IMR-90 (cell line): ENCODE data around the gene FAM163A. TPM values are rescaled to one million over a fixed set of nuclear protein-coding genes. Genes with fewer than 3 reads are reported as not detected.

ENCODE experiments used
- ATAC-seq: fragments of 200-7000 bp; cut with Tn5 transposase; 2 replicates; pipeline ENCODE4 v1.9.1; 2020; ENCODE audit warnings: low read depth, mild to moderate bottlenecking, moderate library complexity
- BruUV-seq: library from RNA; stranded (reverse); fragments of 400-500 nt; replicated peaks from 2 replicates; lab custom pipeline; 2021; lab: Mats Ljungman, UMichigan
- CTCF ChIA-PET: fragments of 300-600 bp; formaldehyde crosslinking; extraction: SDS; loops from one replicate; lab custom pipeline; 2021; ENCODE audit warnings: antibody characterized with exemption; lab: Yijun Ruan, JAX
- POLR2A ChIA-PET: fragments of 300-600 bp; sonication (Branson Sonifier 250); formaldehyde crosslinking; loops from one replicate; lab custom pipeline; 2022; ENCODE audit warnings: antibody characterized with exemption; ENCODE audit not compliant: unreplicated experiment; lab: Charles Lee
- DNase-seq: peaks from one replicate; pipeline ENCODE4 v3.0.0; 2013
- H2AFZ ChIP-seq: replicated peaks from 2 replicates; pipeline ENCODE3; 2013; ENCODE audit warnings: low read length, mild to moderate bottlenecking; ENCODE audit not compliant: poor library complexity
- H2AK5ac ChIP-seq: 2 replicates; pipeline ENCODE4 v1.6.1; 2013; ENCODE audit warnings: low read depth, low read length, inconsistent platforms
- H2AK9ac ChIP-seq: replicated peaks from 2 replicates; pipeline ENCODE3; 2013; ENCODE audit warnings: mild to moderate bottlenecking, low read depth, low read length, moderate library complexity; ENCODE audit not compliant: poor library complexity
- H2BK120ac ChIP-seq: 2 replicates; pipeline ENCODE4 v1.6.1; 2013; ENCODE audit warnings: low read depth, low read length, inconsistent platforms
- H2BK15ac ChIP-seq: 3 replicates; pipeline ENCODE4 v1.6.1; 2013; ENCODE audit warnings: low read depth, low read length, inconsistent platforms
- H2BK20ac ChIP-seq: 2 replicates; pipeline ENCODE4 v1.6.1; 2013; ENCODE audit warnings: low read depth, mild to moderate bottlenecking, inconsistent platforms, low read length, moderate library complexity
- H2BK5ac ChIP-seq: 2 replicates; pipeline ENCODE4 v1.6.1; 2013; ENCODE audit warnings: mild to moderate bottlenecking, low read depth, low read length, inconsistent platforms; ENCODE audit not compliant: poor library complexity, severe bottlenecking
- H3K14ac ChIP-seq: replicated peaks from 2 replicates; pipeline ENCODE4 v1.6.1; 2013; ENCODE audit warnings: low read depth, low read length, inconsistent platforms
- H3K18ac ChIP-seq: 2 replicates; pipeline ENCODE4 v1.6.1; 2013; ENCODE audit warnings: low read depth, low read length, control low read depth
- H3K23ac ChIP-seq: 2 replicates; pipeline ENCODE4 v1.6.1; 2013; ENCODE audit warnings: low read depth, low read length, inconsistent platforms
- H3K27ac ChIP-seq: 2 replicates; pipeline ENCODE4 v1.5.1; 2013; ENCODE audit warnings: mild to moderate bottlenecking, control low read depth, low read length; ENCODE audit not compliant: insufficient read depth
- H3K27me3 ChIP-seq: 2 replicates; pipeline ENCODE4 v1.6.1; 2013; ENCODE audit warnings: low read length; ENCODE audit not compliant: control insufficient read depth, insufficient read depth
- H3K36me3 ChIP-seq: 2 replicates; pipeline ENCODE4 v1.6.1; 2013; ENCODE audit warnings: low read length, mixed read lengths; ENCODE audit not compliant: control insufficient read depth, insufficient read depth
- H3K4ac ChIP-seq: 2 replicates; pipeline ENCODE4 v1.6.1; 2013; ENCODE audit warnings: low read depth, low read length, inconsistent platforms
- H3K4me1 ChIP-seq: 2 replicates; pipeline ENCODE4 v1.6.1; 2013; ENCODE audit warnings: low read length, mixed read lengths; ENCODE audit not compliant: control insufficient read depth, insufficient read depth
- H3K4me2 ChIP-seq: 2 replicates; pipeline ENCODE4 v1.6.1; 2013; ENCODE audit warnings: low read depth, mild to moderate bottlenecking, control low read depth, low read length, moderate library complexity
- H3K4me3 ChIP-seq: 2 replicates; pipeline ENCODE4 v1.5.1; 2013; ENCODE audit warnings: low read depth, mild to moderate bottlenecking, control low read depth, low read length, moderate library complexity; ENCODE audit not compliant: insufficient read depth
- H3K56ac ChIP-seq: 2 replicates; pipeline ENCODE4 v1.6.1; 2013; ENCODE audit warnings: low read length, inconsistent platforms; ENCODE audit not compliant: insufficient read depth; ENCODE audit errors: extremely low read depth
- H3K79me1 ChIP-seq, 2 experiments: 2 replicates each; pipeline ENCODE4 v1.6.1; 2013; ENCODE audit warnings: low read length in 2 of 2, inconsistent platforms in 1 of 2, low read depth in 1 of 2
- H3K9ac ChIP-seq: 2 replicates; pipeline ENCODE4 v1.6.1; 2013; ENCODE audit warnings: low read depth, low read length, control low read depth
- H3K9me1 ChIP-seq: 2 replicates; pipeline ENCODE4 v1.6.1; 2013; ENCODE audit warnings: low read length, inconsistent platforms; ENCODE audit not compliant: insufficient read depth
- H3K9me3 ChIP-seq: 2 replicates; pipeline ENCODE4 v1.6.1; 2013; ENCODE audit warnings: low read length; ENCODE audit not compliant: control insufficient read depth, insufficient read depth
- H4K20me1 ChIP-seq: 2 replicates; pipeline ENCODE4 v1.6.1; 2013; ENCODE audit warnings: low read length, inconsistent platforms; ENCODE audit not compliant: insufficient read depth
- H4K5ac ChIP-seq: 2 replicates; pipeline ENCODE4 v1.6.1; 2013; ENCODE audit warnings: mild to moderate bottlenecking, low read depth, low read length, control low read depth
- H4K8ac ChIP-seq, 2 experiments: 2 replicates each; pipeline ENCODE4 v1.6.1; 2013; ENCODE audit warnings: low read depth in 2 of 2, low read length in 2 of 2, control low read depth in 1 of 2, inconsistent platforms in 1 of 2
- H4K91ac ChIP-seq: 2 replicates; pipeline ENCODE4 v1.6.1; 2013; ENCODE audit warnings: low read depth, low read length, inconsistent platforms; ENCODE audit not compliant: insufficient read depth
- BHLHE40 ChIP-seq: fragments of 150-350 bp; IDR thresholded peaks from 2 replicates; pipeline ENCODE4 v1.6.1; 2016; ENCODE audit warnings: mild to moderate bottlenecking, low read depth, low read length
- CHD1 ChIP-seq: IDR thresholded peaks from 2 replicates; pipeline ENCODE4 v1.6.1; 2012; ENCODE audit warnings: low read depth, low read length, improper control_type of control experiment
- MAFK ChIP-seq: IDR thresholded peaks from 2 replicates; pipeline ENCODE4 v1.6.1; 2012; ENCODE audit warnings: low read depth, low read length, improper control_type of control experiment
- MAZ ChIP-seq: IDR thresholded peaks from 2 replicates; pipeline ENCODE4 v1.6.1; 2012; ENCODE audit warnings: low read depth, mild to moderate bottlenecking, low read length, improper control_type of control experiment, moderate library complexity, borderline replicate concordance
- MXI1 ChIP-seq: IDR thresholded peaks from 2 replicates; pipeline ENCODE4 v1.6.1; 2012; ENCODE audit warnings: low read depth, mild to moderate bottlenecking, low read length, moderate library complexity, borderline replicate concordance
- NFE2L2 ChIP-seq: fragments of 150-350 bp; IDR thresholded peaks from 2 replicates; pipeline ENCODE4 v1.6.1; 2016; ENCODE audit warnings: low read depth, mild to moderate bottlenecking, low read length
- RAD21 ChIP-seq: IDR thresholded peaks from 2 replicates; pipeline ENCODE4 v1.6.1; 2012; ENCODE audit warnings: low read length, improper control_type of control experiment
- RCOR1 ChIP-seq: IDR thresholded peaks from 2 replicates; pipeline ENCODE4 v1.6.1; 2012; ENCODE audit warnings: mild to moderate bottlenecking, low read length, improper control_type of control experiment; ENCODE audit not compliant: insufficient replicate concordance
- whole genome bisulfite sequencing, 2 experiments: methylation state at CpG; one replicate each; pipeline versions ENCODE4 v1.1.5 to v1.1.7; 2013; ENCODE audit warnings: missing lambda C conversion rate in 2 of 2; ENCODE audit not compliant: insufficient read length in 1 of 2; ENCODE audit errors: extremely low coverage in 2 of 2; 5-methylcytosine and 5-hydroxymethylcytosine counted together
- dilution Hi-C: fragments of 300-500 bp; cut with HindIII; formaldehyde crosslinking; loops from one replicate; pipeline ENCODE4 v1.14.3; 2018; ENCODE audit warnings: low sequenced_read_pairs; ENCODE audit not compliant: unreplicated experiment
- in situ Hi-C: fragments of 300-500 bp; cut with MboI; formaldehyde crosslinking; loops from 3 replicates; pipeline ENCODE4 v1.14.3; 2019; ENCODE audit warnings: low sequenced_read_pairs, inconsistent platforms, mixed read lengths
- intact Hi-C: fragments of 100-400 bp; cut with micrococcal nuclease; formaldehyde crosslinking; loops from 2 replicates; pipeline ENCODE4 v1.10.0; 2022
- polyA plus RNA-seq, 3 experiments: library from polyadenylated mRNA; depleted of rRNA; stranded (reverse); fragments of >200 nt; gene quantifications; 2 replicates each; pipeline ENCODE4 v1.2.3, GENCODE V29; 2012; ENCODE audit warnings: low replicate concordance in 1 of 3
- total RNA-seq: library from RNA; depleted of rRNA; stranded (reverse); fragments of >200 nt; gene quantifications from 2 replicates; pipeline ENCODE4 v1.2.3, GENCODE V29; 2012
- TF ChIP-seq, protein P1 (sequence below): conservative IDR thresholded peaks from 2 replicates; pipeline ENCODE4 v1.5.1; 2012; ENCODE audit warnings: mild to moderate bottlenecking, low read depth, low read length, improper control_type of control experiment
- TF ChIP-seq, protein P2 (sequence below): fragments of 150-350 bp; IDR thresholded peaks from 2 replicates; pipeline ENCODE4 v1.6.1; 2017; ENCODE audit warnings: mild to moderate bottlenecking, antibody characterized with exemption, low read length, low read depth

Gene FAM163A
- total and polyA plus RNA-seq, 2 of the 4 experiments (the other 2 are of a cell fraction): not detected

DNA sequence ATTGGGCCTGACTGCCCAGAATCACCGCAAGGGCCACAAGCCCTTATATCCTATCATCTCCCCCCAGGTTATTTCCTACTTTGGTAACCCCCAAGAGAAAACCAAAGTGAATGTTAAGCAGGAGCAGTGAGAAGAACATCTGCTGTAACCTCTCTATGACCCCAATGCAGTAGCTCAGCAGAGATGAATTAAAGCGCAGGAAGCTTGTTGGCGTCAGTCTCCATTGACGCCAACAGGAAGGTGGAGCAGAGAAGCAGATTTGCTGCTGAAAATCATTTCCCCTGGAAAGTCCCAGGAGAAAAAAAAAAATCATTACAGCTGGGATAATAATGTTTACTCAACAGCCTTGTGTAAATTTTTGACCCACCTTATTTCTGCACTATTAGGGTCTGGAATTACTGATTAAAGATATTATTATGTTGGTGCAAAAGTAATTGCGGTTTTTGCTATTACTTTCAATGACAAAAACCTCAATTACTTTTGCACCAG is 33.2 kb upstream of the FAM163A start:
- no peak overlapping the region for H2BK15ac ChIP-seq
- no peak overlapping the region for H3K4me3 ChIP-seq
- H4K91ac ChIP-seq: no peak overlapping the region
- in situ Hi-C loops: loop anchor here (5.0 to 25.0 kb wide), 2 partner anchors 102 to 452 kb away; partner anchors contain the start of gene QSOX1
- no peaks in the 10 kb centered on the region for H3K79me1 ChIP-seq
- CTCF ChIA-PET: interaction anchor here (0.8 to 3.7 kb wide), 3 partner anchors 10 to 105 kb away, joined by 3 to 20 read pairs (median 17); no protein-coding TSS in a partner anchor
- WGBS, 2 experiments: no CpG with 5 or more reads among the region's 5 CpGs
- H2BK5ac ChIP-seq: no peak overlapping the region
- no peak overlapping the region for H3K4me2 ChIP-seq
- H3K27me3 ChIP-seq: peaks cover 11% of the 10 kb centered on the region
- intact Hi-C loops: loop anchor here (10.0 kb wide), 1 partner anchor 445 kb away; the partner anchor contains the start of gene QSOX1
- no peak overlapping the region for H4K5ac ChIP-seq
- no peak for ATAC-seq
- no peak overlapping the region for H3K27ac ChIP-seq
- no peak overlapping the region for H3K9ac ChIP-seq
- H2AFZ ChIP-seq: no peak overlapping the region
- POLR2A ChIA-PET: no interaction called here
- no peaks in the 10 kb centered on the region for H3K36me3 ChIP-seq
- no TSS peak for BruUV-seq
- H3K23ac ChIP-seq: no peak overlapping the region
- no peak overlapping the region for H4K8ac ChIP-seq
- H3K9me1 ChIP-seq: no peaks in the 10 kb centered on the region
- no peak overlapping the region for H2BK120ac ChIP-seq
- dilution Hi-C loops: no loop called here
- H4K20me1 ChIP-seq: no peaks in the 10 kb centered on the region
- H3K4me1 ChIP-seq: no peaks in the 10 kb centered on the region
- DNase-seq: peak; percentile 72
- H2BK20ac ChIP-seq: no peak overlapping the region
- H3K18ac ChIP-seq: no peak overlapping the region
- no peak overlapping the region for H3K56ac ChIP-seq
- H3K4ac ChIP-seq: no peak overlapping the region
- H2AK9ac ChIP-seq: no peak overlapping the region
- no peak overlapping the region for H2AK5ac ChIP-seq
- H3K14ac ChIP-seq: no peak overlapping the region
- no peaks in the 10 kb centered on the region; the same call in 1 of the 2 replicates for H3K9me3 ChIP-seq
- TF ChIP-seq, protein P1, sequence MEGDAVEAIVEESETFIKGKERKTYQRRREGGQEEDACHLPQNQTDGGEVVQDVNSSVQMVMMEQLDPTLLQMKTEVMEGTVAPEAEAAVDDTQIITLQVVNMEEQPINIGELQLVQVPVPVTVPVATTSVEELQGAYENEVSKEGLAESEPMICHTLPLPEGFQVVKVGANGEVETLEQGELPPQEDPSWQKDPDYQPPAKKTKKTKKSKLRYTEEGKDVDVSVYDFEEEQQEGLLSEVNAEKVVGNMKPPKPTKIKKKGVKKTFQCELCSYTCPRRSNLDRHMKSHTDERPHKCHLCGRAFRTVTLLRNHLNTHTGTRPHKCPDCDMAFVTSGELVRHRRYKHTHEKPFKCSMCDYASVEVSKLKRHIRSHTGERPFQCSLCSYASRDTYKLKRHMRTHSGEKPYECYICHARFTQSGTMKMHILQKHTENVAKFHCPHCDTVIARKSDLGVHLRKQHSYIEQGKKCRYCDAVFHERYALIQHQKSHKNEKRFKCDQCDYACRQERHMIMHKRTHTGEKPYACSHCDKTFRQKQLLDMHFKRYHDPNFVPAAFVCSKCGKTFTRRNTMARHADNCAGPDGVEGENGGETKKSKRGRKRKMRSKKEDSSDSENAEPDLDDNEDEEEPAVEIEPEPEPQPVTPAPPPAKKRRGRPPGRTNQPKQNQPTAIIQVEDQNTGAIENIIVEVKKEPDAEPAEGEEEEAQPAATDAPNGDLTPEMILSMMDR: no peak
- no peak for TF ChIP-seq CHD1
- TF ChIP-seq MAFK: no peak
- no peak for TF ChIP-seq RCOR1
- TF ChIP-seq, protein P2, sequence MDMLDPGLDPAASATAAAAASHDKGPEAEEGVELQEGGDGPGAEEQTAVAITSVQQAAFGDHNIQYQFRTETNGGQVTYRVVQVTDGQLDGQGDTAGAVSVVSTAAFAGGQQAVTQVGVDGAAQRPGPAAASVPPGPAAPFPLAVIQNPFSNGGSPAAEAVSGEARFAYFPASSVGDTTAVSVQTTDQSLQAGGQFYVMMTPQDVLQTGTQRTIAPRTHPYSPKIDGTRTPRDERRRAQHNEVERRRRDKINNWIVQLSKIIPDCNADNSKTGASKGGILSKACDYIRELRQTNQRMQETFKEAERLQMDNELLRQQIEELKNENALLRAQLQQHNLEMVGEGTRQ: no peak
- TF ChIP-seq RAD21: no peak
- TF ChIP-seq MXI1: no peak
- TF ChIP-seq NFE2L2: no peak
- TF ChIP-seq MAZ: no peak
- TF ChIP-seq BHLHE40: no peak
